ENCODE measurements around the gene FLNC.

The FLNC gene

DNA sequence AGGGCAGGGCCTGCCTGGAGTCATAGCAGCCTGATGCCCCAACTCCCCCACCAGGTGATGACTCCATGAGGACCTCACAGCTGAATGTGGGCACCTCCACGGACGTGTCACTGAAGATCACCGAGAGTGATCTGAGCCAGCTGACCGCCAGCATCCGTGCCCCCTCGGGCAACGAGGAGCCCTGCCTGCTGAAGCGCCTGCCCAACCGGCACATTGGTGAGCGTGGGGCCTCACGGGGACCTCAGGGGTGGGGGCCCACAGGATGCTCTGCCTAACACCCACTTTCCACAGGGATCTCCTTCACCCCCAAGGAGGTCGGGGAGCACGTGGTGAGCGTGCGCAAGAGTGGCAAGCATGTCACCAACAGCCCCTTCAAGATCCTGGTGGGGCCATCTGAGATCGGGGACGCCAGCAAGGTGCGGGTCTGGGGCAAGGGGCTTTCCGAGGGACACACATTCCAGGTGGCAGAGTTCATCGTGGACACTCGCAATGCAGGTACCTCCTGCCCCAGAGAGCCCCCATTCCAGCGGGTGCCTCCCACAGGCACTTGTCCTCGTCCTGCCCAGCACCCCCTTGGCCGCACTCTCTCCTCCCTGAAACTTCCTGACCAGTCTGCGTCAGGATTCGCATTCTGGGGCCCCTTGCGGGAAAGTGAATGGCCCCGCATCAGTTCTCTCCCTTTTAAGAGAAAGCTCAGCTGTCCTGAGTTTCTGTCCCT, 22.5 kb downstream of the FLNC start:
- TF ChIP-seq, protein P1, sequence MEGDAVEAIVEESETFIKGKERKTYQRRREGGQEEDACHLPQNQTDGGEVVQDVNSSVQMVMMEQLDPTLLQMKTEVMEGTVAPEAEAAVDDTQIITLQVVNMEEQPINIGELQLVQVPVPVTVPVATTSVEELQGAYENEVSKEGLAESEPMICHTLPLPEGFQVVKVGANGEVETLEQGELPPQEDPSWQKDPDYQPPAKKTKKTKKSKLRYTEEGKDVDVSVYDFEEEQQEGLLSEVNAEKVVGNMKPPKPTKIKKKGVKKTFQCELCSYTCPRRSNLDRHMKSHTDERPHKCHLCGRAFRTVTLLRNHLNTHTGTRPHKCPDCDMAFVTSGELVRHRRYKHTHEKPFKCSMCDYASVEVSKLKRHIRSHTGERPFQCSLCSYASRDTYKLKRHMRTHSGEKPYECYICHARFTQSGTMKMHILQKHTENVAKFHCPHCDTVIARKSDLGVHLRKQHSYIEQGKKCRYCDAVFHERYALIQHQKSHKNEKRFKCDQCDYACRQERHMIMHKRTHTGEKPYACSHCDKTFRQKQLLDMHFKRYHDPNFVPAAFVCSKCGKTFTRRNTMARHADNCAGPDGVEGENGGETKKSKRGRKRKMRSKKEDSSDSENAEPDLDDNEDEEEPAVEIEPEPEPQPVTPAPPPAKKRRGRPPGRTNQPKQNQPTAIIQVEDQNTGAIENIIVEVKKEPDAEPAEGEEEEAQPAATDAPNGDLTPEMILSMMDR (IDR thresholded peaks at IDR 0.05; ENCODE audit: insufficient read depth, missing control alignments) = no peak
- FAIRE-seq (no peak), DNase-seq (ENCODE audit: insufficient read length, low spot score) (no peak)

DNA sequence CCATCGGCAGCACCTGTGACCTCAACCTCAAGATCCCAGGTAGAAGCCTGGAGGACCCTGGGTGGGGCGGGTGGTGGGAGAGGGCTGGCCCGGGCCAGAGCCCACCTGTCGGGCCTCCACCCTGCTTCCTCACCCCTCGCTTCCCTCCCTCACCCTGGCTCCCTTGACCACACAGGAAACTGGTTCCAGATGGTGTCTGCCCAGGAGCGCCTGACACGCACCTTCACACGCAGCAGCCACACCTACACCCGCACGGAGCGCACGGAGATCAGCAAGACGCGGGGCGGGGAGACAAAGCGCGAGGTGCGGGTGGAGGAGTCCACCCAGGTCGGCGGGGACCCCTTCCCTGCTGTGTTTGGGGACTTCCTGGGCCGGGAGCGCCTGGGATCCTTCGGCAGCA, 23.6 kb downstream of the FLNC start:
- TF ChIP-seq, protein P1 (IDR thresholded peaks at IDR 0.05; ENCODE audit: insufficient read depth, missing control alignments) = no peak
- no peak for FAIRE-seq
- no peak for DNase-seq (ENCODE audit: insufficient read length, low spot score)

DNA sequence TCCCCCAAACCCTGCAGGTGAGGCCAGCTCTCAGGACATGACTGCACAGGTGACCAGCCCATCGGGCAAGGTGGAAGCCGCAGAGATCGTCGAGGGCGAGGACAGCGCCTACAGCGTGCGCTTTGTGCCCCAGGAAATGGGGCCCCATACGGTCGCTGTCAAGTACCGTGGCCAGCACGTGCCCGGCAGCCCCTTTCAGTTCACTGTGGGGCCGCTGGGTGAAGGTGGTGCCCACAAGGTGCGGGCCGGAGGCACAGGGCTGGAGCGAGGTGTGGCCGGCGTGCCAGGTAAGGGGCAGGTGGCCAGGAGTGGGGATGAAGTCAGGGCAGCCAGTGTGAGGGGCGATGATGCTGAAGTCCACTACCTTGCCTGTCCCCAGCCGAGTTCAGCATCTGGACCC, 24.2 kb downstream of the FLNC start:
- FAIRE-seq (no peak), DNase-seq (ENCODE audit: insufficient read length, low spot score) (no peak)
- TF ChIP-seq, protein P1 (IDR thresholded peaks at IDR 0.05; ENCODE audit: insufficient read depth, missing control alignments) = no peak

DNA sequence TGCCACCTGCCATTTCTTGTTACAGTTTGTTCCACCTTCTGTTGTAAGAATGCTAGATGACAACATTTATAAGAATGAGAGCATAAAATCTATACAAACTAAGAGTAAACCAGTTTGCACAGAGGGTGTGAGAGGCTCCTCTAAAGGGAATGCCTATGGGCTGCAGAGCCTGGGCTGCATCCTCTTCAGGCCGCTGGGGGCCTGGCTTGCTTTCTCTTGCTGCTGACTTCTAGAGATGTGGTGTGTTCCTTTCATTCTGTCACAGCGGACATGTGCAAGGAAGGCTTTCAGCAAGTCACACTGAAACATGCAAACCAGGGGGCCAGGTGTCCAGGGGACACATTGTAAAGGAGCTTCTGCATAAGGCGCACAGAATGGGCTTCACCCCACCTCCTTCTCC, 25.4 kb downstream of the FLNC start:
- no peak for FAIRE-seq
- TF ChIP-seq, protein P1 (IDR thresholded peaks at IDR 0.05; ENCODE audit: insufficient read depth, missing control alignments) = no peak

DNA sequence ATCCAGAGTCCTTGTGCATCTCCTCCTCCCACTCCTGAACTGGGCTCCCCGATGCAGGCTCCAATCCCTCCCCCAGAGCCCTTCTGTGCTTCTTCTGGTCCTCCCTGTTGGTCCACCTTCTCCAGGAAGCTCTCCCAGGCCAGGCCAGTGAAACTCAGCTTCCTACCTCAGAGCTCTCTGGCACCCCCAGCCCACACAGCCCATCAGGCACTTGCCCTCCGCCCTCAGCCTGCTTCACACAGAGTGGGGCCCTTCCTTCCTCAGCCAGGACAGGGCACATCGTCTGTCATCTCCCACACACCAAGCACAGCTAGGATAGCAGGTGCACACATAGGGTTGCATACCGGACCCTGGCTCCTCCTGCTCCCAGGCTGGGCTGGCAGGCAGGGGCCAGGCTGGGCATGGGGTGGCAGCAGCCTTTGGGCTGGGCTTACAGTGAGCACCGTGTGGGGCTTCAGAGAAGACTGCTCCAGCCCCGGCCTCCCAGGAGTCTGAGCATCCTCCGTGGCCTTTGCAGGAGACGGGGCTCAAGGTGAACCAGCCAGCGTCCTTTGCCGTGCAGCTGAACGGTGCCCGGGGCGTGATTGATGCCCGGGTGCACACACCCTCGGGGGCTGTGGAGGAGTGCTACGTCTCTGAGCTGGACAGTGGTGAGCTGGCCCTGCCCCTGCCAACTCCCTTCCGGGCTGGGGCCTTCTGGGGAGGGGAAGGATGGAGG, 26.0 kb downstream of the FLNC start:
- TF ChIP-seq, protein P1 (IDR thresholded peaks at IDR 0.05; ENCODE audit: insufficient read depth, missing control alignments) = no peak
- DNase-seq (ENCODE audit: insufficient read length, low spot score) = no peak
- FAIRE-seq = no peak

More for the DNA sequence above, 25.4 kb downstream of the FLNC start:
- DNase-seq (ENCODE audit: insufficient read length, low spot score) = no peak

DNA sequence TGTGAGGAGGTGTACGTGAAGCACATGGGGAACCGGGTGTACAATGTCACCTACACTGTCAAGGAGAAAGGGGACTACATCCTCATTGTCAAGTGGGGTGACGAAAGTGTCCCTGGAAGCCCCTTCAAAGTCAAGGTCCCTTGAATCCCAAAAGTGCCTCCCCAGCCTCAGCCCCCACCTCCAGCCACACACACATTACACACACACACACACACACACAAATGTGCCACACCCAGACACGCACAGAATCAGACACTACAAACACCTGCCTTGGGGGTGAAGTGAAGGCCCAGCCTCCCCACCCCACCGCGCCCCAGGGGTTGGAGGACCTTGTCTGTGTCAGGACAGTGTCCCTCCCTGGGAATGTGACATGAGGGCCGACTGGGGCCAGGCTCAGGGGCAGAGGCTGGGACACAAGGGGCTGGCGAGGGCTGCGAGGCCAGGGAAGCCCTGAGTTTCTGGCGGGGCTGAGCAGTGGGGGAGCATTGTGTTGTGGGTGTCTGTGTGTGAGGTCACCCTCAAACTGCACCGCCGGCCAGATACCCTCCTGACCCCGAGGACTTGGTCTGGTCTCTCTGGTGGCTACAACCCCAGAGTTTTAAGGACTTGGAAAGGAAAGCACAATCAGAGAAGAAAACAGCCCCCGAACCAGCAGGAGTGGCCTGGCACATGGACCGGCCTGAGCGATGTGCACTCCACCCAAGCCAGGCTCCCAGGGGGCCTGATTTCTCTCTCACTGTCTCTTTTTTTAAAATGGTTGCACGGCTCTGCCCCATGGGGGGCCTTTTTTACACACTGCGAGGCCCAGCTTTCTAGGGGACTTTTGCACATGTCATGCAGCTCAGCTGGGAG, 28.4 kb downstream of the FLNC start:
- FAIRE-seq (no peak), DNase-seq (ENCODE audit: insufficient read length, low spot score) (no peak)
- TF ChIP-seq, protein P1 (IDR thresholded peaks at IDR 0.05; ENCODE audit: insufficient read depth, missing control alignments) = no peak

All from D721Med (cell line).